Left kidney (tissue), 2 donors: Measurements from ENCODE around the gene NFS1. TPM values are rescaled to one million over a fixed set of nuclear protein-coding genes. Genes with fewer than 3 reads are reported as not detected.

Experiments used
- DNase-seq: peaks from one replicate; pipeline ENCODE4 v3.0.0-alpha.2; 2013
- polyA plus RNA-seq: library from polyadenylated mRNA; unstranded; fragments of 120-200 nt; gene quantifications from one replicate; pipeline ENCODE4 v1.2.1, GENCODE V29; 2013; ENCODE audit not compliant: insufficient read length

NFS1 gene
- polyA plus RNA-seq, 1 donor, result 31.3 TPM

DNA sequence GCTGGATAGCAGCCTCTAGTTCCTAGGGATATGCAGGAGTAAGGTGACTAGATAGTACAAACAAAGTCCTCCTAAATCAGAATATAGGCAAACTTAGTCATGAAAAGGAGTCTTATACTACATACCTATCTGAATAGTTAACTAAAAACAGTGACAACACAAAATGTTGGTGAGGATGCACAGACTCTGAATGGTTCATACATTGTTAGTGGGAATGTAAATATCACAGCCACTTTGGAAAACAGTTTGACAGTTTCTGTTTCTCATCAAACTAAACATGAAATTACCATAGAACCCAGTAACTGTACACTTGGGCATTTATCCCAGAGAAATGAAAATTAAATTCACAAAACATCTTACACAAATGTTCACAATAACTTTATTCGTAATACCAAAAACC is 17.2 kb downstream of the NFS1 start:
- no peak for DNase-seq

DNA sequence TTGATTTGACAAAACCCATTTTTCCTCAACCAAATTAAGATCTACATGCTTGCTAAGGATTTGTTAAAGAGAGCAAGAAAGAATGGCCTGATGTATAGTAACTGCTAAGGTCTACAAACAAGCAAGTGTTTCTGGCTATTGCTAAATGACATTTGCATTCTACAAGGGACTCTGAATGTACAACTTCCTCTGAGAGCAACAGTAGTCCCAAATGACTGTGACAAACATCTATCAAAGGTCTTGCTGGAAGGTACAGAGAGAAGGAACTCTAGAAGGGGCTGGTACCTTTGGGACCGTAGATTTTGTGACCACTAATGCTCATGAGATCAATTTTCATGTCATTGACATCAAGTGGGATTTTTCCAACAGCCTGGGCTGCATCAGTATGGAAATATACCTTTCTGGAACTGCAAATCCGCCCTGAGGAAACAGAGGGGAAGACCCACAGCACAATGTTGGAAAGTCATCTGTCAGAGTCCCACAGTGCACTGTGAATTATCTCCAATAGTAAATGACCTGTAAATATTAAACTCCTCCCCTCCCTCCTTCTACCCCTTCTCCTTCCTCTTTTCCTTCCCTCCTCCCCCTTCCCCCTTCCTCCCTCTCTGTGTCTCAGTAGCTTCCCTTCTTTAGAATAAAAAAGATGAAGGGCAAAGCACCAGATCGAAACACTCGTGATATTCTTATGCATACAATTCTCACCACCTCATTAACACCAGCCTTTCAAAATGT is 18.5 kb downstream of the NFS1 start:
- no peak for DNase-seq

DNA sequence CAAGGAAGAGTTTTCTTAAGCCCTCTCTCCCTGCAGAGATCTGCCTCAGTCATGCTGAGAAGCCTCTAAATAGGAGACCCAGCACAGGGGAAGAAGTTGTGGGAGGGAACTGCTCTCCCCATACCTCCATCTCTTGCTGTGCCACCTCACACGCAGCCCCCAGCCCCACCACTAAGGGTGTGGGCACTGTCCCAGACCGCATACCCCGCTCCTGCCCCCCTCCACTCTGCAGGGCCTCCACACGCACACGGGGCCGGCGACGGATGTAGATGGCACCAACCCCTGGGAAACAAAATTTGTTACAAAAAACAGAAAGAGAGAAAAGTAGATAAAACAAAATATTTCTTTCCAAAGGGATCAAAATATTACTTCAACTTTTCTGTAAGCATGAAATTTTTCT is 24.2 kb downstream of the NFS1 start:
- no peak for DNase-seq

DNA sequence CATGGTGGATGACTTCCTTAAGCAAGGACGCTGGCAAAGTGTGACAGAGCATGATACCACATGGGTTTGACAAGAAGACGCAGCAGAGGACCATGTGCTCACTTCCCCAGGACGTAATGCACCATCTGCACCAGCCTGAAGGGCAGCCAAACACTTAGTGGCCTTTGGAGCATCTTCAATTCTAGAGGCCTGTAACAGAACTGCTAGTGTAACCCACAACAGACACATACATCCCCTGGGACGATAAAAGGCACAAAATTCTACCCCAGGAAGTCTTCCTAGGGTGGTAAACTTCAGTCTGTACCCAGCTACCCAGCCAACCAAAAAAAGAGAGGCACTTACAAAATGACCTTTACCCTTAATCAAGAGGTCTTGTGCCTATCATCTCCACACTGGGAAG is 25.3 kb downstream of the NFS1 start:
- DNase-seq, result no peak

DNA sequence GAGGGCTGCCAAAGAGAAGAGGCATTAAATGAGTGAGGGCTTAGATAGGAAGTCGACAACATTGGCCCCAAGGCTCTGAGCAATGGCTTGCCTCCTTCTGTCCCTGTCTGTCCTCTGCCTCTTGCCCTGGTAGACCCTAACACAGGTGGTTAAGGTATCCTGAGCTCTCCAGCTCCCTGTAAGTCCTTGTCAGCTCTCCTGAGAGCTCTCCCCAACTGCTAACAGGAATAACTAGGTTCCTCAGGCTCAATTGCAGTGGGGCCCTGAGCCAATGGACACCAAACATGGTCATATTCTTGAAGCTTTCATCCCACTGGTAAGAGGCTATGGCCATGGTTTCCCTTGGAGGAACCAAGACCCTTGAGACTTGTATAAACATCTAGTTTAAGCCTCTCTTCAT is 29.5 kb downstream of the NFS1 start:
- DNase-seq, result no peak

DNA sequence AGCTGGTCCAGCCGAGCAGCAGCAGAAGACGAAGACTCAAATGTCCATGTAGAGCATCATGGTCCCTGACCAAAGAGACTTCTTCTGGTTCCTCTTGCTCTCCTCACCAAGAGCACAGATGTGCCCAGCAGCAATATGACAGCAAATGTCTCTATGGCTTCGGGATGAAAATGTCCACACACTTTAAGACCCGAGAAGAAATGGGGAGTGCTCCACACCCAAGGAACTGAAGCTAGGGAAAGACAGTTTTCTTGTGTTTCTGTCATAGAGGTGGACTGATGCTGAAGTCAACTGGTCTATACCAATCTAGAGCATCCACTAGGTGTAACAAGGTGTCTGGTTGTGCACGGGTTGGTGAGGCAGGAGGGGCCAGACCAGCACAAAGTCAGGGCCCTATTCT is 29.9 kb downstream of the NFS1 start:
- DNase-seq, result no peak

DNA sequence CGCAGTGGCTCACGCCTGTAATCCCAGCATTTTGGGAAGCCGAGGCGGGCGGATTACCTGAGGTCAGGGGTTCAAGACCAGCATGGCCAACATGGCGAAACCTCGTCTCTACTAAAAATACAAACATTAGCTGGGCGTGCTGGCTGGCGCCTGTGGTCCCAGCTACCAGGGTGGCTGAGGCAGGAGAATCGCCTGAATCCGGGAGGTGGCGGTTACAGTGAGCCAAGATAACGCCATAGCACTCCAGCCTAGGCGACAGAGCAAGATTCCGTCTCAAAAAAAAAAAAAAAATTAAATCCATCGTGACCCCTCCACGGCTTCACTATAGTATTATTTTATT is 33.2 kb downstream of the NFS1 start:
- DNase-seq, result no peak

DNA sequence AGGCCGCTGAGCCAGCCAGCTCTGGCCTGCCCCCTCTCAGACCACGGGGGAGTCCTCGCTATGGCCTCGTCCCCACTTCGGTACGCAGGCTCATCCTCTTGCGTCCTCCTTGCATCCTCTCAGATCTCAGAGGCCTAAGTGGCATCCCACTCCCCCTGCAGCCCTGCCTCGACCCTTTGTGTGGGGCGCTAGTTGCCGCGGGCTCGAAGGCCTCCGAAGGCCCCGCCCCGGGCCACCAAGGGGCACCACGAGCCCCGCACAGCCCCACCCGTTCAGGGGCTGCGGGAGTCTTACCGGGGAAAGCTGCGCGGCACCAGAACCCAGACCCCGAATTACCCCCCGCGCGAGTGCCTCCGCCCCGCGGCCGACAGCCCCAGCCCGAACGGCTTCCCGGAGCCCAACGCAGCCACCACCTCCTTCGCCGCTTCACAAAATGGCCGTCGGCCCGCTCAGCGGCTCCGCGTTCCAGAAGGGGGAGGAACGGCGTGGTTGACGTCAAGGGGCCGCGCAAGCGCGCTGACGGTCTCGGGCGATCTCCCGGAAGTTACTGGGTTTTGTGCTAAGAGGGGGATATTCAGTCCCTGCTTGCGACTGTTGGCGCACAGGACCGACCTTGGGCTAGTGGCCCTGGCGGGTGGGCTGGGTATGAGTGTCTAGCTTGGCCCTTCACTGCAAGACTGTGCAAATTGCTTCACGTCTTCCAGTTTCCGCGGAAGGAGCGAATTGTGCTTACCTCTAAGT is 34.5 kb downstream of the NFS1 start, which contains the start of the genes CPNE1 and RBM12:
Gene CPNE1, minus strand, starts transcription at position 435 of the 741 bp plus-strand sequence. CDS start 31,977 bp downstream, outside the sequence.
Gene RBM12, minus strand, starts transcription at position 435 of the 741 bp plus-strand sequence. CDS start 9,578 bp downstream, outside the sequence.
- DNase-seq, result peak; percentile 90

DNA sequence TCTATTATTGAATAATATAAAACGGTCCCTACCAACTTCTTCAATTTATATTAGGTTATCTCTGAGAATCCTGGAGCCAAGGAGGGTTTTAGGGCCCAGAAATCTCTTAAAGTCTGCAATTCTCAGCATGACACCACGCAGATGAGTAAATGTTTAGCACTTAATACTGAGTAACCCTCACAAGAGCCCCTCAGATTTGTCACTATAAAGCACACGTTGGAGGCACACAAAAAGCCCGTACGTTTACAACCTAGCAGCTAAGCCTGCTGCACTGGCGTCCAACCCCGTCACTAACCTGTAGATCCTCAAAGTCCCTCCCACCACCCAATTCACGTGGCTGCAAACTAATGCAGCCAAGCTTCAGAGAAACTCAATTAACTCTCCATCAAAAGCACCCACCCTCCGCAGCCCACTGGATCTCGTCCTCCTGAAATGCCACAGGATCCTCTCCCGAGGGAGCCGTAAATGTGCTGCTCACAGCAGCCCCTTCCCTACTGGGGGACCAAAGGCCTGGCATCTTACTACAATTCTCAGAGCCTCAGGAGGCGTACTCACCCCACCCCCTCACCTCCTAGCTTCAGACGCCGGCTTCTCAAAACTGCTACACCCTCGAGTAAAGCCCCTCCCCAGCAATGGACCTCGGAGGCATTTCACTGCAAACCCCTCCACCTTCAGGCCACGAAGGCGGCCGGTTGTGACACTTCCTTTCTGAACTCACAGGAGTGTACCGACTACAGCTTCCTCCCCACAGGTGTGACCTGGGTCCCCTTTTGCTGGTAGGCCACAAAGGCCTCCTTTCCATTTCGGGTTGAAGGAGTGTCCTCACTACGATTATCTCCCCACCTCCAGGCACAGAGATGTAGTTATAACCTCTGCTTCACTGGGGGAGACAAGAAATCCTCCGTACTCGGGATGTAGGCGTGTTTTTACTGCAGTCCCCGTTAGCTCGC is 35.4 kb downstream of the NFS1 start:
- peak; percentile 64 for DNase-seq

DNA sequence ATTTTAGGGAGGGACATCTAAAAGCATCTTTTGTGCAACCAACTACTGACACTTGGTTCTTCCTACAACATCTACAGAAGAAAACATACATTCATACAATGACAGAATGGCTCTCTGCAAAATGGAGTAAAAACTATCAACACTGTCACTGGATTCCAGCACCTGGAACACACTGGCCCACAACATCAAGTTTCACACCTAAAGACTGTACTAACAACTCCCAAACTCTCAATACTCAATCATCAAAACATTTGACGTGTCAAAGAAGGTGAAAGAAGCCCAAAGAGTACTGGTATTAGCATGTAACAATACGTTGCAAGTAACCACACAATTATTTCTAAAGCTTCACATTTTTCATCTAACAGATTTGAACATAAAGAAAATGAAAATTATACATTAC is 36.6 kb downstream of the NFS1 start:
- DNase-seq, result no peak

DNA sequence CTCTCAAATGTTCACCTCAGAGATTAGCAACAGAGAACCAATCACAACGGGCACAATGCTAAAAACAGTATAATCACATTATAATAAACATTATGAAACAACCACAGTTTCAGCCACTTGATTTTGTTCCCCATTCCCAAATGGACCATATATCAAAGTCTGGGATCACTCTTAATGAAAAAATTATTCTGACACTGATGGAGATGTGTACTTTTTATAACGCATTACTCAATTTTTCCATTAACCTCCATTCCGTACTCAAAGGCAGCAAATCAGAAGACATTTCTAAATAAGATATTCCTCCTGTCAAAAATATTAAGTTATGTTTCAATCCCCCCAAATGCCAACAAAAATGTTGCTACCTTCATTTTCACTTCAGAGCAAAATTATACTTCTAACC is 37.2 kb downstream of the NFS1 start:
- no peak for DNase-seq

DNA sequence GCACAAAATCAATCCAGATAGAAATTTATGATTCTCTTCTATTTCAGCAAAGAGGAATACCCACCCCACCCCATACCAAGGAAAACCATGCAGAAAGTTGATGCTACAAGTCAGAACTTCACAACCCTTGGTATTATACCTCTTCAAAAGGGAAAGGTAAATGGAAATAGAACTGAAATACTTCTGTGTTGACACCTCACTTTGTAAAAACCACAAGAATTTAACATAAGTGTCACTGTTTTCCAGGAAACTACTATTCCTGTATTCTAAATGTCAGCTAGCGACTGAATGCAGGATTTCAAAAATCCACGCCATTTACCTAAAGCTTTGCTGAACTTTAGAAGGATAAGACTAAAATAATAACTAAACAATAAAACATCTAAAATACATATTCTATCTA is 38.1 kb downstream of the NFS1 start:
- DNase-seq, result no peak

DNA sequence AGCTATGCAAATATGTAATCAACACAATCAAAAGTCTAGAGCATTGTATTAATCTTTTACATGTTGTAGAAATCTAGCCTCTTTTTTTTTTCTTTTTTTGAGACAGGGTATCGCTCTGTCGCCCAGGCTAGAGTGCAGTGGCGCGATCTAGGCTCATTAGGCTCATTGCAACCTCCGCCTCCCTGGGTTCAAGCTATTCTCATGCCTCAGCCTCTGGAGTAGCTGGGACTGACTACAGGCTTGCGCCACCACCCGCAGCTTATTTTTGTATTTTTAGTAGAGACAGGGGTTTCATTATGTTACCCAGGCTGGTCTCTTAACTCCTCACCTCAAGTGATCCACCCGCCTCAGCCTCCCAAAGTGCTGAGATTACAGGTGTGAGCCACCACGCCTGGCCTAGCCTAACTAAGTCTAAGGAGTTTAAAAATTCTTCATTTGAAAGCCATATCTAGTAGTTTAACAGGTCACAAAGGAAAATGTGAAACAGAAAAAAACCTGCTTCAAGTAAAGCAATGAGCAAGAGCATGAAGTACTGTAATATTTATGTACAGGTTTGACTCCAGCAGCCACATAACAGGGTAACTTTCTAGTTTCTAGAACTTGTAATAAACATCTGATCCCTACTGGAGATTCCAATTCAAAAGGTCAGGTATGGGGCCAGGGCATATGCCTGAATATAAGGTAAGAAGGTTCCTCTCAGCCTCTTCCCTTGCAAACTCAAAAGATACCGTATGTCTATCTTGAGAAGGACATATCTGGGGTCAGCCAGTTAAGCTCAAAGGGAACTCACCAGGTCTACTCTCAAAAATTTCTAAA is 38.8 kb downstream of the NFS1 start:
- no peak for DNase-seq

DNA sequence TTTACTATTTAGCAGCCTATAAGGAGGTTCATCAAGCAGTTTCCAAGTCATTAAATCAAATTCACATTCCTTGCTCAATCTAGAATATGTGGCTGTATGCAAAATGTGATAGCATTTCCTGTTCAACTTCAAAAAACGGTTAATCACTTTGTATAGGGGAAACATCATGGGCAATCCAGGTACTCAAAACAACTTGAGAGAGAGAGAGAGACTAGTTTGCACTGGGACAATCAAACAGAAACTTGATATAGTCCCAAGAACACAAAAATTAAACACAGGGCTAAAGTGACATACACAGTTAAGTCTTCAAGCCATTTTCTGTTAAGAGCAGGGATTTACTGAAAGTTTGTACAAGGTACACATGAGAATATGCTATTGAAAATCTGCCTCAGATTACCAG is 41.9 kb downstream of the NFS1 start:
- no peak for DNase-seq

DNA sequence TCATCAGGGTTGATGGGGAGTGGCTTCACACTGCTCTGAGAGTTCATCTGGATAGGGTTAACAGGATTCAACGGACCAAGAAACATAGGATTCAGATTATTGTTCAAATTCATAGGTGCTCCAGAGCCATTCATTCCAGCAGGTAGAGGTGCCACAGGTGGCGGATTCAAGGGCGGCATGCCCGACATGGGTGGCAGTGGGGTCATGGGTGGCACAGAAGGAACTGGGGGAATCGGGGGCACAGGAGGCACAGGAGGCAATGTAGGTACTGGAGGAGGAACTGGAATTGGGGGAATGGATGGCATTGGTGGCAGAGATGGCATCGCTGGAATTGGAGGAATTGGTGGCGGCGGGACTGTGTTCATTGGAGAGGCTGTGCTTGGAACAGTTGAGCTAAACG is 44.7 kb downstream of the NFS1 start:
- no peak for DNase-seq

DNA sequence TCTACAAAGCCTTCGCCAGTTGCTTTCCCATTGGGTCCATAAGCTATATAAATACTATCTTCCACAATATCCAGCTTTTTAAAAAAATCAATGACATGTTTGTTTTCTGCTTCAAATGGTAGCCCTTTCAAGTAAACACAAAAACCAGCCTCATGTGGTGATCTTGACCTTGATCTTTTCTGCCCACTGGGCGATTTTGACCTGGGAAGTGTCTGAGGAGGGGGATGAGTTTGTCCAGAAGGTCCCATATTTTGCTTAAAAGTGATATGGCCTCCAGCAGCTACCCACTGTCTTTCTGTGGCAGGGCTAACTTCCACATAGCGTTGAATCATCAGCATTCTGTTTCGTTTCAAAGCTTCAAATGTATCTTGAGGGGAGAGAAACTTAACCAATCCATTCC is 45.3 kb downstream of the NFS1 start:
- no peak for DNase-seq

DNA sequence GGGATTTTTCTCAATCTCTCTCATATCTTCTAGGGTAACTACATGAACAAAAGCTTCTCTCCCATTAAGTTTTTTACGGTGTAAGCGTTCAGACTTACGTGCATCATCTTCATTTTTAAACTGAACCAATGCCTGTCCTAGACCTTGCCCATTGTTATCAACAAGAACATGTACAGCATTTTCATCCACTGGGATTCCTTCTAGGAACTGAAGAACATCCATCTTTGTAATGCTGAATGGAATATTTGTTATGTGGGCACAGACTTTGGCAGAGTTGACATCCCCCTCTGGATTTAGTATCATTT is 45.8 kb downstream of the NFS1 start:
- DNase-seq, result no peak

DNA sequence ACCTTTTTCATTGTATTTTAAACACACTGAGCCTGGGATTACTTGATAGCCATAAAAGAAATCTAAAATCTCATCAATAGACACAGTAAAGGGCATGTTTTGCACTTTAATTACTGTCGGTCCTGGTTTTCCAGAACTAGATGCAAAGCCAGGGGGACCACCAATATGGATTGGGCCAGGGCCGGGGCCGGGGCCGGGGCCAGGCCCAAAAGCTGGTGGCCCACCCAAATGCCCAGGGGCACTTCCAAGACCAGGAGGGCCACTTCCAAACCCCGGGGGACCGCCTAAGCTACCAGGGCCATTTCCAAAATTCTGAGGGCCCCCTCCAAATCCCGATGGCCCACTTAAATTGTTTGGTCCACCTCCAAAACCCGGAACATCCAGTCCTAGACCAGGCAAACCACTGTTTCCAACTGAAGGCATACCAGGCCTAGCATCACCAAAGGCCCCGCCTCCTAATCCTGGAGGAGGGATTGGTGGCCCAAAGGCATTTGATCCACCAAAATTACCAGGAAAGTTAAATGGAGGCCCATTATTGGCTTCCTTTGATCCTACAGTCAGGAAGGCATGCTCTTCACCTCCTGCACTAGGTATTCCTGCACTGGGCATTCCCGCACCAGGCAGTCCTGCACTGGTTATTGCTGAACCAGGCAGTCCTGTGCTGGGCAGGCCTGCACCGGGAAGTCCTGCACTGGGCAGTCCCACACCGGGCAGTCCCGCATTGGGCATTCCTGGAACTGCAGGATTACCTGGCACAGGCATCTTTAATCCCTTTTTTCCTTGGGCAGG is 46.3 kb downstream of the NFS1 start:
- DNase-seq, result no peak

DNA sequence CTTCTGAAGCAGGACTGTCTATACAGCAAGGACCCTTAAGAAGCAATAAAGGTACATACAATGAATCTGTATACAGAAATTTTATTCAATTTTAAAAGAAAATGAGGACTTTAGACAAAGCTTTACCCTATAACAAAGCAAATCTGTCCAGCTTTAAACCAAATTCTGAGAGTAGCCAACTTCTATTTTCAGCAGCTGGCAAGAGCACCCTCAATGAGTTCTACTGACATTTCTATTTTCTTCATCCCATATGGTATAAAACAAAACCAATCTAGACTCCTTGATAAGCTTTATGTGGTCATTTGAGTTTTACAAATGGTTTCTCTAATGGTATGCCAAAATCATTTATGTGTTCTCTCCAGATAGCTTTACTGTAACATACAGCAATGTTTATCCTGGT is 47.2 kb downstream of the NFS1 start:
- no peak for DNase-seq

DNA sequence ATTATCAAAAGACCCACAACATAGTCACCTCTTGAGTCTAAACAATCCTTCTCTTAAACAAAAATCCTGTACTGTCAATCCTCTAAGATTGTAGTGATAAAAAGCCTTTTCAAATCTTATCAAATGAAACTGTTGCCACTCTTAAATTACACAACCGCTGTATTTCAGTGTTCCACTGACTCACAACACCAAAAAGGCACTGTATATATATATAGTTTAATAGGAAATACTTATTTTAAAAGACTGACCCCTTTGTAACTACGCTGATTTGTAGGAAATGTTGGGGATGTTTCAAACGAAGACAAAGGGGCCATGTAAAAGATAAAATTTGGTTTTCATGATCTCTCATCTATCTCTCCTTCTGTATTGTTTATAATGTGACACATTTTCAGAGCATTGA is 48.5 kb downstream of the NFS1 start:
- DNase-seq, result no peak

DNA sequence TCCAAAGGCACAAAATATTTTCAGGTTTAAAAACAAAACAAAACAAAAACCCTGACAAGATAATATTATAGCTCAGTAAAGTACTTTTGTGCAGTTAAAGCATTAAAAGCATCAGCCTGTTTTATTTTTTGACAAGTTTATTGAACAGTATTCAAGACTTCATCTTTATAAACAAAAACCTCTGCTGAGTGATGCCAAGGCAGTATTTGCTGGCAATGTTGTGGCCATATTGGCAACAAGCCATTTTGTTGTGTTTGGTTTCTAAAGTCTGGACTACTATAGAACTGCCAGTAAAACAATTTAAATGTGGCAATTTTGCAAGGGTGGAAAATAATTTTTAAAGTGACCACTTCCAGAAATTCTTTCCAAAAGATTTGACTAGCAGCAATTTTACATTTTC is 50.3 kb downstream of the NFS1 start:
- no peak for DNase-seq
